ENCODE measurements around the gene KRTAP10-8. TPM values are rescaled to one million over a fixed set of nuclear protein-coding genes. Genes with fewer than 3 reads are reported as not detected.
"Not testable (repeated sequence)": the region's sequence is repeated elsewhere in the genome, so short reads cannot be mapped to it uniquely, and the experiment has no call there.

Gene KRTAP10-8
- total RNA-seq, 1 donor from 2014 or later: not detected

GRCh38 chr21:44589094-44589493, 22.8 kb upstream of the KRTAP10-8 start:
- H3K27me3 Mint-ChIP-seq (ENCODE audit: low read depth): peaks cover 65% of the 10 kb centered on the region
- DNase-seq (ENCODE audit: low spot score): no peak
- H3K4me3 Mint-ChIP-seq (ENCODE audit: unreplicated experiment): no peak overlapping the region
- TF ChIP-seq CTCF (IDR thresholded peaks at IDR 0.05): no peak
- H3K9me3 Mint-ChIP-seq (ENCODE audit: low read depth): peaks cover 17% of the 10 kb centered on the region
- H3K4me1 Mint-ChIP-seq (ENCODE audit: low read depth): peaks cover 6% of the 10 kb centered on the region
- no peaks in the 10 kb centered on the region for H3K36me3 Mint-ChIP-seq (ENCODE audit: low read depth)
- no peak overlapping the region for H3K27ac Mint-ChIP-seq (ENCODE audit: unreplicated experiment)

- TF ChIP-seq CTCF (IDR thresholded peaks at IDR 0.05): no peak
- Mint-ChIP-seq H3K4me1 (ENCODE audit: low read depth) (peaks cover 6% of the 10 kb centered on the region), H3K27ac (ENCODE audit: unreplicated experiment) (no peak overlapping the region), H3K27me3 (ENCODE audit: low read depth) (peaks cover 65% of the 10 kb centered on the region), H3K9me3 (ENCODE audit: low read depth) (peaks cover 17% of the 10 kb centered on the region), H3K36me3 (ENCODE audit: low read depth) (no peaks in the 10 kb centered on the region), H3K4me3 (ENCODE audit: unreplicated experiment) (no peak overlapping the region)
- DNase-seq (ENCODE audit: low spot score): no peak
These were observed 22.1 kb upstream of the KRTAP10-8 start for GRCh38 chr21:44589586-44590305.

- H3K9me3 Mint-ChIP-seq (ENCODE audit: low read depth): peaks cover 17% of the 10 kb centered on the region
- no peak overlapping the region for H3K4me3 Mint-ChIP-seq (ENCODE audit: unreplicated experiment)
- peaks cover 65% of the 10 kb centered on the region for H3K27me3 Mint-ChIP-seq (ENCODE audit: low read depth)
- no peak overlapping the region for H3K27ac Mint-ChIP-seq (ENCODE audit: unreplicated experiment)
- TF ChIP-seq CTCF (IDR thresholded peaks at IDR 0.05): no peak
- DNase-seq (ENCODE audit: low spot score): no peak
- H3K4me1 Mint-ChIP-seq (ENCODE audit: low read depth): peaks cover 6% of the 10 kb centered on the region
- no peaks in the 10 kb centered on the region for H3K36me3 Mint-ChIP-seq (ENCODE audit: low read depth)
These were observed 21.6 kb upstream of the KRTAP10-8 start for GRCh38 chr21:44590311-44590721.

GRCh38 chr21:44590897-44591800, 20.7 kb upstream of the KRTAP10-8 start:
- peaks cover 66% of the 10 kb centered on the region for H3K27me3 Mint-ChIP-seq (ENCODE audit: low read depth)
- not testable (repeated sequence) for H3K36me3 Mint-ChIP-seq (ENCODE audit: low read depth); H3K4me3 Mint-ChIP-seq (ENCODE audit: unreplicated experiment); DNase-seq (ENCODE audit: low spot score); H3K4me1 Mint-ChIP-seq (ENCODE audit: low read depth); H3K27ac Mint-ChIP-seq (ENCODE audit: unreplicated experiment)
- H3K9me3 Mint-ChIP-seq (ENCODE audit: low read depth): peaks cover 13% of the 10 kb centered on the region

- DNase-seq (ENCODE audit: low spot score); H3K36me3 Mint-ChIP-seq (ENCODE audit: low read depth): not testable (repeated sequence)
These were observed 20.1 kb upstream of the KRTAP10-8 start for GRCh38 chr21:44591801-44592130.

GRCh38 chr21:44592446-44593311, 19.2 kb upstream of the KRTAP10-8 start, which contains the start of gene KRTAP10-6:
Gene KRTAP10-6 (minus strand): TSS chr21:44592505. CDS start chr21:44592484, 21 bp downstream.
- no peak within 1 kb of the TSS for H3K4me3 Mint-ChIP-seq (ENCODE audit: unreplicated experiment)
- no peak for TF ChIP-seq CTCF (IDR thresholded peaks at IDR 0.05)
- H3K27me3 Mint-ChIP-seq (ENCODE audit: low read depth): peaks cover 63% of the 10 kb centered on the region
- H3K27ac Mint-ChIP-seq (ENCODE audit: unreplicated experiment): no peak within 1 kb of the TSS
- H3K4me1 Mint-ChIP-seq (ENCODE audit: low read depth): peaks cover 6% of the 10 kb centered on the region
- H3K9me3 Mint-ChIP-seq (ENCODE audit: low read depth): peaks cover 7% of the 10 kb centered on the region
- no peak for DNase-seq (ENCODE audit: low spot score)
- no peaks in the 10 kb centered on the region for H3K36me3 Mint-ChIP-seq (ENCODE audit: low read depth)

More at GRCh38 chr21:44591801-44592130, 20.1 kb upstream of the KRTAP10-8 start:
- not testable (repeated sequence) for H3K4me3 Mint-ChIP-seq (ENCODE audit: unreplicated experiment); H3K27ac Mint-ChIP-seq (ENCODE audit: unreplicated experiment); H3K9me3 Mint-ChIP-seq (ENCODE audit: low read depth); H3K4me1 Mint-ChIP-seq (ENCODE audit: low read depth)
- H3K27me3 Mint-ChIP-seq (ENCODE audit: low read depth): peaks cover 65% of the 10 kb centered on the region
